ENCODE measurements around the gene F5.
"Not testable (repeated sequence)": the region's sequence is repeated elsewhere in the genome, so short reads cannot be mapped to it uniquely, and the experiment has no call there.

F5 gene

GRCh38 chr1:169538998-169539871, 47.0 kb downstream of the F5 start:
- peak; percentile 83 for DNase-seq

- no peak for DNase-seq
These were observed 51.6 kb downstream of the F5 start for GRCh38 chr1:169534653-169535052.

GRCh38 chr1:169533528-169534190, 52.6 kb downstream of the F5 start:
- not testable (repeated sequence) for DNase-seq

GRCh38 chr1:169530448-169530847, 55.8 kb downstream of the F5 start:
- no peak for DNase-seq

GRCh38 chr1:169529068-169529642, 57.1 kb downstream of the F5 start:
- peak; percentile 39 for DNase-seq

- DNase-seq: no peak
These were observed 57.8 kb downstream of the F5 start for GRCh38 chr1:169528215-169529067.

GRCh38 chr1:169527451-169528214, 58.6 kb downstream of the F5 start:
- DNase-seq: no peak

- no peak for DNase-seq
These were observed 59.3 kb downstream of the F5 start for GRCh38 chr1:169527001-169527400.

- no peak for DNase-seq
These were observed 60.0 kb downstream of the F5 start for GRCh38 chr1:169526120-169526832.

GRCh38 chr1:169525391-169525790, 60.9 kb downstream of the F5 start:
- DNase-seq: no peak

GRCh38 chr1:169523904-169524303, 62.4 kb downstream of the F5 start:
- DNase-seq: no peak

GRCh38 chr1:169521226-169521625, 65.1 kb downstream of the F5 start:
- no peak for DNase-seq

- no peak for DNase-seq
These were observed 68.6 kb downstream of the F5 start for GRCh38 chr1:169517558-169518186.

- DNase-seq: no peak
These were observed 70.6 kb downstream of the F5 start for GRCh38 chr1:169515641-169516040.

- no peak for DNase-seq
These were observed 71.6 kb downstream of the F5 start for GRCh38 chr1:169514566-169515270.

GRCh38 chr1:169513208-169513607, 73.1 kb downstream of the F5 start:
- DNase-seq: no peak

- peak; percentile 69 for DNase-seq
These were observed 74.8 kb downstream of the F5 start for GRCh38 chr1:169511316-169512005.

- DNase-seq: no peak
These were observed 76.2 kb downstream of the F5 start for GRCh38 chr1:169510060-169510459.

GRCh38 chr1:169509354-169509753, 76.9 kb downstream of the F5 start:
- no peak for DNase-seq
